MM.1S (cell line): ENCODE measurements around the gene MLIP.

Experiments
- DNase-seq: peaks from one replicate; pipeline ENCODE4 v3.0.0-alpha.2; 2015
- H2AFZ ChIP-seq: fragments of 300-600 bp; sonication (generic); 2 replicates; pipeline ENCODE4 v1.6.0; 2016; ENCODE audit warnings: antibody characterized with exemption, low read length
- H3F3A ChIP-seq: fragments of 300-600 bp; sonication (generic); 2 replicates; pipeline ENCODE4 v1.6.1; 2016; ENCODE audit warnings: mild to moderate bottlenecking, antibody characterized with exemption, low read length, moderate library complexity, mixed read lengths; ENCODE audit not compliant: insufficient read depth
- H3K27ac ChIP-seq: fragments of 300-600 bp; sonication (generic); 2 replicates; pipeline ENCODE4 v1.5.1; 2016; ENCODE audit warnings: mild to moderate bottlenecking, low read length
- H3K27me3 ChIP-seq: fragments of 300-600 bp; sonication (generic); replicated peaks from 2 replicates; pipeline ENCODE4 v1.6.0; 2016; ENCODE audit warnings: low read length; ENCODE audit not compliant: insufficient read depth
- H3K36me3 ChIP-seq: fragments of 300-600 bp; sonication (generic); replicated peaks from 2 replicates; pipeline ENCODE4 v1.6.1; 2016; ENCODE audit warnings: mild to moderate bottlenecking, low read length, mixed read lengths; ENCODE audit not compliant: insufficient read depth
- H3K4me1 ChIP-seq: fragments of 300-600 bp; sonication (generic); 2 replicates; pipeline ENCODE4 v1.6.1; 2016; ENCODE audit warnings: low read length, mixed read lengths
- H3K4me2 ChIP-seq: fragments of 300-600 bp; sonication (generic); 2 replicates; pipeline ENCODE4 v1.6.0; 2016; ENCODE audit warnings: low read depth, low read length
- H3K4me3 ChIP-seq: fragments of 300-600 bp; sonication (generic); 2 replicates; pipeline ENCODE4 v1.5.1; 2016; ENCODE audit warnings: low read length, mixed read lengths
- H3K79me2 ChIP-seq: fragments of 300-600 bp; sonication (generic); 2 replicates; pipeline ENCODE4 v1.6.1; 2016; ENCODE audit warnings: mixed run types, low read length, mixed read lengths
- H3K9ac ChIP-seq: fragments of 300-600 bp; sonication (generic); 2 replicates; pipeline ENCODE4 v1.6.1; 2016; ENCODE audit warnings: low read length, mixed read lengths
- H3K9me2 ChIP-seq: fragments of 300-600 bp; sonication (generic); replicated peaks from 2 replicates; pipeline ENCODE4 v1.6.1; 2016; ENCODE audit warnings: mild to moderate bottlenecking, low read length, mixed read lengths; ENCODE audit not compliant: insufficient read depth
- H3K9me3 ChIP-seq: fragments of 300-600 bp; sonication (generic); replicated peaks from 2 replicates; pipeline ENCODE4 v1.6.1; 2016; ENCODE audit warnings: mild to moderate bottlenecking, low read length, mixed read lengths; ENCODE audit not compliant: insufficient read depth
- H4K20me1 ChIP-seq: fragments of 300-600 bp; sonication (generic); 2 replicates; pipeline ENCODE4 v1.6.1; 2016; ENCODE audit warnings: mild to moderate bottlenecking, low read length, moderate library complexity, mixed read lengths; ENCODE audit not compliant: insufficient read depth
- EZH2 ChIP-seq: fragments of 300-600 bp; sonication (generic); optimal IDR thresholded peaks from 2 replicates; pipeline ENCODE3; 2017; ENCODE audit warnings: low read depth, mild to moderate bottlenecking, antibody characterized with exemption, low read length, mixed read lengths
- EZH2phosphoT487 ChIP-seq: fragments of 300-600 bp; sonication (generic); IDR thresholded peaks from 2 replicates; pipeline ENCODE4 v1.6.1; 2018; ENCODE audit warnings: antibody characterized with exemption, low read length
- TF ChIP-seq, protein P1 (sequence below): fragments of 300-600 bp; sonication (generic); IDR thresholded peaks from 2 replicates; pipeline ENCODE4 v1.5.1; 2016; ENCODE audit warnings: antibody characterized with exemption, low read length, mixed read lengths

Gene MLIP

GRCh38 chr6:54243699-54244098 lies 132.5 kb downstream of the MLIP start:
- Histone ChIP-seq H3K9me3 (no peaks in the 10 kb centered on the region), H3K4me3 (no peak overlapping the region), H3K36me3 (no peaks in the 10 kb centered on the region), H3K27ac (no peak overlapping the region), H3K4me1 (no peaks in the 10 kb centered on the region), H3K27me3 (no peaks in the 10 kb centered on the region), H2AFZ (no peak overlapping the region), H4K20me1 (no peaks in the 10 kb centered on the region), H3K79me2 (no peaks in the 10 kb centered on the region), H3F3A (no peaks in the 10 kb centered on the region), H3K9ac (no peak overlapping the region), H3K9me2 (no peaks in the 10 kb centered on the region), H3K4me2 (no peak overlapping the region)
- TF ChIP-seq EZH2phosphoT487 (no peak), EZH2 (no peak)
- TF ChIP-seq, protein P1, sequence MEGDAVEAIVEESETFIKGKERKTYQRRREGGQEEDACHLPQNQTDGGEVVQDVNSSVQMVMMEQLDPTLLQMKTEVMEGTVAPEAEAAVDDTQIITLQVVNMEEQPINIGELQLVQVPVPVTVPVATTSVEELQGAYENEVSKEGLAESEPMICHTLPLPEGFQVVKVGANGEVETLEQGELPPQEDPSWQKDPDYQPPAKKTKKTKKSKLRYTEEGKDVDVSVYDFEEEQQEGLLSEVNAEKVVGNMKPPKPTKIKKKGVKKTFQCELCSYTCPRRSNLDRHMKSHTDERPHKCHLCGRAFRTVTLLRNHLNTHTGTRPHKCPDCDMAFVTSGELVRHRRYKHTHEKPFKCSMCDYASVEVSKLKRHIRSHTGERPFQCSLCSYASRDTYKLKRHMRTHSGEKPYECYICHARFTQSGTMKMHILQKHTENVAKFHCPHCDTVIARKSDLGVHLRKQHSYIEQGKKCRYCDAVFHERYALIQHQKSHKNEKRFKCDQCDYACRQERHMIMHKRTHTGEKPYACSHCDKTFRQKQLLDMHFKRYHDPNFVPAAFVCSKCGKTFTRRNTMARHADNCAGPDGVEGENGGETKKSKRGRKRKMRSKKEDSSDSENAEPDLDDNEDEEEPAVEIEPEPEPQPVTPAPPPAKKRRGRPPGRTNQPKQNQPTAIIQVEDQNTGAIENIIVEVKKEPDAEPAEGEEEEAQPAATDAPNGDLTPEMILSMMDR, result no peak
- no peak for DNase-seq

DNA sequence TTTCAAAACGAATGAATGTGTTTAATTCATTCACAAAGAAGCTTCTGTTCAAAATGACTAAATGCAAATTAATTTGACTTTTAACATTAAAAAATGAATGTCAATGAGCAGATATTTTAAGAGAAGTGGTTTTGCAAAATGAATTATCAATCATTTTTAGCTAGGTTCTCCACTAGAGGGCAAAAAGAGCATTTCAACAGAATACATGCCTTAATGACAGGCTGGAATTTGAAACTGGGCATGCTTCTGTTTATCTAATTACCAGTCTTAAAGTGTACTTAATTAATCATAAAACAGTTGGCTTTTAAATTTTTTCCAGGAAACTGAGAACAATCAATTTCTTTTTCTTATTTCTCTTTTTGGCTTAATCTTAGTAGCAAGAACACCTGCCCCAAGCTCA lies 133.2 kb downstream of the MLIP start:
- H3K27me3 ChIP-seq, result no peaks in the 10 kb centered on the region
- H3K27ac ChIP-seq, result no peak overlapping the region
- no peaks in the 10 kb centered on the region for H3K36me3 ChIP-seq
- H2AFZ ChIP-seq, result no peak overlapping the region
- no peaks in the 10 kb centered on the region for H3F3A ChIP-seq
- H3K4me1 ChIP-seq, result no peaks in the 10 kb centered on the region
- no peaks in the 10 kb centered on the region for H3K9me3 ChIP-seq
- no peak overlapping the region for H3K4me2 ChIP-seq
- no peak overlapping the region for H3K4me3 ChIP-seq
- H3K9ac ChIP-seq, result no peak overlapping the region
- peak; percentile 38 for DNase-seq
- H4K20me1 ChIP-seq, result no peaks in the 10 kb centered on the region
- no peaks in the 10 kb centered on the region for H3K9me2 ChIP-seq
- H3K79me2 ChIP-seq, result no peaks in the 10 kb centered on the region
- TF ChIP-seq EZH2phosphoT487, result no peak
- TF ChIP-seq, protein P1, result peak; percentile 49
- TF ChIP-seq EZH2, result no peak

DNA sequence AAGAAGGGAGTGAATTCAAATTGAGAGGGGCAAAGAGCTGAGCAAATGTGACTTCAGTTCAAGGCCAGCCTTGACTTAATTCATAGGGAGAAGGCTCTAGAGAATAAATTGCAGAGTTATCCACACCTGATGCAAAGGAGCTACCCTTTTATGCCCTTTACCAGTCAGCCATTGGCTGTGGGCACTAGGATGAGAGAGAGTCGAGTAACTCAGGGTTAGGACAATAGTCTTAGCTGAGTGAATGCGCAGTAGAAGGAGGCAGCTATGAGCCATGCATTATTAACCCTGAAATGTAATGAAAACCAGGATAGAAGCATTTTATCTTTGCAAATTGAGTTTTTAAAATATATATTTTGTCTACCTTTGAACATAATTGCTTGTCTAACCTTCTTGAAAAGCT lies 134.0 kb downstream of the MLIP start:
- no peaks in the 10 kb centered on the region for H3K9me3 ChIP-seq
- no peak overlapping the region for H3K9ac ChIP-seq
- no peaks in the 10 kb centered on the region for H3K9me2 ChIP-seq
- no peaks in the 10 kb centered on the region for H3K4me1 ChIP-seq
- H3K27ac ChIP-seq, result no peak overlapping the region
- H3K4me3 ChIP-seq, result no peak overlapping the region
- H4K20me1 ChIP-seq, result no peaks in the 10 kb centered on the region
- no peak overlapping the region for H2AFZ ChIP-seq
- H3F3A ChIP-seq, result no peaks in the 10 kb centered on the region
- H3K79me2 ChIP-seq, result no peaks in the 10 kb centered on the region
- TF ChIP-seq, protein P1, result no peak
- no peak for TF ChIP-seq EZH2
- no peak for TF ChIP-seq EZH2phosphoT487
- no peak for DNase-seq
- H3K4me2 ChIP-seq, result no peak overlapping the region
- H3K36me3 ChIP-seq, result no peaks in the 10 kb centered on the region
- H3K27me3 ChIP-seq, result no peaks in the 10 kb centered on the region
